GM19438 (cell line): Measurements from ENCODE around the gene KDM6A.
A peak's percentile ranks its signal among the peaks of the same experiment; 100 is the strongest.
"Not testable (repeated sequence)": the region's sequence is repeated elsewhere in the genome, so short reads cannot be mapped to it uniquely, and the experiment has no call there.

Experiments
- ATAC-seq: cut with Tn5 transposase; IDR thresholded peaks from one replicate; pipeline ENCODE4 v1.9.1; 2021; ENCODE audit warnings: low read depth; ENCODE audit not compliant: unreplicated experiment

The KDM6A gene

DNA sequence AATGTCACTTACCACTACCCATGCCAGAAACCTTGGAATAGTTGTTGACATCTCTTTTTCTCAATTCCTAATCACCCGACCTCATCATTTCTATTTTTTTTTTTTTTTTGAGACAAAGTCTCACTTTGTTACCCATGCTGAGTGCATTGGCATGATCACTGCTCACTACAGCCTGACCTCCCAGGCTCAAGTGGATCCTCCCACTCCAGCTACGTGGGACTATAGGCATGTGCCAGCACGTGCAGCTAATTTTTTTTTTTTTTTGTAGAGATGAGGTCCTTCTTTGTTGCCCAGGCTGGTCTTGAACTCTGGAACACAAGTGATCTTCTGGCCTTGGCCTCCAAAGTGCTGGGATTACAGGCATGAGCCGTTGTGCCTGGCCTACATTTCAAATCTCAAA, 12.0 kb downstream of the KDM6A start:
- ATAC-seq: no peak

DNA sequence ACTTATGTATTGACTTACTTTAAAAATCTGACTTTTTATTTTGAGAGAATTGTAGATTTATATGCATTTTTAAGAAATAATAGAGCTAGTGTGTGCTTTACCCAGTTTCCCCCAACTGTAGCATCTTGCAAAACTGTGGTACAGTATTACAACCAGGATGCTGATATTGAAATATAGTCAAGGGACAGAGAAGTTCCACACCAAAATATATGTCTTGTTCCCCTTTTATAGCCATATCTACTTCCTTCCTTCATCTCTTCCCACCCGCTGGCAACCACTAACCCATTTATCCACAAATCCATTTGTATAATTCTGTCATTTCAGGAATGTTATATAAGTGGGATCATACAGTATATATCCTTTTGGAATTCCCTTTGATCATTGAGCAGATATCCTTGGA, 16.8 kb downstream of the KDM6A start:
- ATAC-seq: no peak

DNA sequence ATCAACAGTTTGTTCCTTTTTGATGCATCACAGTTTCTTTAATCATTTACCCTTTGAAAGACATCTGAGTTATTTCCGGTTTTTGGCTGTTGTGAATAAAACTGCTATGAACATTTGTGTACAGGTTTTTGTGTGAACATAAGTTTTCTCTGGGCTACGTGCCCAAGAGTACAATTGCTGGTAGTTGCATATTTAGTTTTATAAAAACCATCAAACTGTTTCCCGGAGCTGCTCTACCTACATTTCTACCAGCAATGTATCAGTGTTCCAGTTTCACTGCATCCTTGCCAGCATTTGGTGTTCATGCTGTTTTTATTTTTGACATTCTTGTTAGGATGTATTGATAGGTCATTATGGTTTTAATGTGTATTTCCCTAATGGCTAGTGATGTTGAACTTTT, 17.3 kb downstream of the KDM6A start:
- ATAC-seq: no peak

DNA sequence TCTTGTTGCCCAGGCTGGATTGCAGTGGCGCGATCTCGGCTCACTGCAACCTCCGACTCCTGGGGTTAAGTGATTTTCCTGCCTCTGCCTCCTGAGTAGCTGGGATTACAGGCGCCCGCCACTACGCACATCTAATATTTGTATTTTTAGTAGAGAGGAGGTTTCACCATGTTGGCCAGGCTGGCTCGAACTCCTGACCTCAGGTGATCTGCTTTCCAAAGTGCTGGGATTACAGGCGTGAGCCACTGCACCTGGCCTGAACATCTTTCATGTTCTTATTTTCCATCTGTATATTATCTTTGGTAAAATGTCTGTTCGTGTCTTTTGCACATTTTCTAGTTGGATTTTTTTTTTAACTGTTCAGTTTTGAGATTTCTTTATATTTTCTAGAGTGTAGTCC, 17.7 kb downstream of the KDM6A start:
- not testable (repeated sequence) for ATAC-seq

DNA sequence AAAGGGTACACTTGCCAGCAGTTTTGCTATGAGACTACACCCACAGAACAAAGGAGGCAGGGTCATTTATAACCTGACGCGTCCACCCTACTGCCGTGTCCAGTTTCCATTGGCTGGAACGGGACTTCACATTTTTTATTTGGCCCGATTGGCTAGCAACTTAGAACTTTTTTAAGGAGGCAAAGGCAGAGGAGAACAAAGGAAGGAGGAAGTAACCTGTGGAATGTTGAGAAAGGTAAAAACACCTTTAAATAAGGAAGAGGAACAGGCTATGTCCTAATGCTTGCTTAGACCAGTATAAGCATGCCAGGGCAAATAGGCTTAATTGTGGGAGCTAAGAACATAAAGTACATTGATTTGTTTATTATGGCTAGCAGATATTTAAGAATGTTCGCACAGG, 18.7 kb downstream of the KDM6A start:
- no peak for ATAC-seq

DNA sequence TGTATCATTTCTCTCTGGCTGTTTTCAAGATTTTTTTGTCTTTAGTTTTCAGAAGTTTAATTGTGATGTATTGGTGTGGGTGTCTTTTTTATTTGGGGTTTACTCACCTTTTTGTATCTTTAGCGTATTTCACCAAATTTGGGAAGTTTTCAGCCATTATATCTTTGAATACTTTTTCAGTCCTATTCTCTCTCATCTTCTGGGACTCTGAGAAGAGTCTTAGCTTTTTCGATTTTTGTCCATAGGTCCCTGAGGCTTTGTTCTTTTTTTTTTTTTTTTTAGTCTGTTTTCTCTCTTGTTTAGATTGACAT, 23.8 kb downstream of the KDM6A start:
- no peak for ATAC-seq

DNA sequence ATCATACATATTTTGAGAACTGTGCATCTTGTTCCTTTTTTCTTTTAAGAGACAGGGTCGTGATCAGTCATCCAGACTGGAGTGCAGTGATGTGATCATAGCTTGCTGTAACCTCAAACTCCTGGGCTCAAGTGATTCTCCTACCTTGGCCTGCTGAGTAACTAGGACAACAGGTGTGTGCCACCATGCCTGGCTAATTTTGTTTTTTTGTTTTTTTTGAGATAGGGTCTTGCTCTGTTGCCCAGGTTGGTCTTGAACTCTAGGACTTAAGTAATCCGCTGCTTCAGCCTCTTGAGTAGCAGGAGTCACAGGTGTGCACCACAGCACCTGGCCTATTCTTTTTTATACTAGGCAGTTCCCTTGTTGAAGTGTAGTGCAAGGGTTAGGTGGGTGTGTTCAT, 24.6 kb downstream of the KDM6A start:
- ATAC-seq: no peak

DNA sequence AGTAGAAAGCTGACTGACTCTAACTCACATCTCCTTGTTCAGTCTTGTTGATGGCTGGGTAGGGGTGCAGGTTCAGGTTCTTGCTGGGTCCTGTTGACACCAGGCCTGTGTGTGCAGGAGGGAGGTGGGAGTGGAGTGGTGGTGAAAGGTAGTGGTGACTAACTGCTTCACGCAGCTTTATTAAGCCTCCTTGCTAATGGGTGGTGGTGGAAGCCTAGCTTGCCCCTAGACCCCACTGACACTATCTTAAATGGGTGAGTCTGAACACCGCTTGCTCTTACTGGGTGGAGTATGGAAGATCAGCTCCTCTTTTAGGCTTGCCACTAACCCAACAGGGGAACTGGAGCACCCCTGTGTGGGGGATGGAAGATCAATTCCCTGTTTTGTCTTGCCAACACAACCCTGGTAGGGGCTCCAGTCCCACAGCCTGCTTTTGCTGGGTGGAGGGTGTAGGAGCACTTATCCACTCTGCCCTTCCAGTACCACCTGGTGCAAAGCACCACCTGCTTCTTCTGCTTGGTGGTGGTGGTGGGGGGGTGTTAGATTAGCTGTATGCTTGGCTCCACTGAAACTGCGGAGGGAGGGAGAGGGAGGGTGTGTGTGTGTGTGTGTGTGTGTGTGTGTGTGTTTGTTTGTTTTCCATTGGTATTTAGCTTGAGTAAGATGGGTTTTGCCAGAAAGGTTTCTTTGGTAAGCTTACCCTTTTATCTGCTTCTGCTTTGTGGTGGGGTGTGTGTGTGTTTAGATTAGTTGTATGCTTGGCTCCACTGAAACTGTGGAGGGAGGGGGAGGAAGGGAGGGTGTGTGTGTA, 25.6 kb downstream of the KDM6A start:
- ATAC-seq: no peak

DNA sequence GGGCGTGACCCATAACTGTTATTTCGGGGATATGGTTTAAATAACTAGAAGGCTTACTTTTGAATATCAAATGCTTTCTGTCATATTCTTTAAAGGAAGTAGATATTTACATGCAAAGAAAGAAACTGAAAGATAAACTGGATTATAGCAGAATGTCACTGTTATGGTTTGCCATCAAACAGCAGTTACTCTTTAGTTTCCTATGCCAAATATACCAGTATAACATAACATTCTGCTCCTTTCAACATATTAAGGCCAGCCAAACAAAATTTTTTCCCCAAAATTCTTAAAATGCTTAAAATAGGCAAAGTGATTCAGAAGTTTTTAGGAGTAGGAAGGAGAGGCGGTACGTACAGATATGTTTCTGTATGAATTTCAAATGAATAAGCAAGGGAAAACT, 27.0 kb downstream of the KDM6A start:
- no peak for ATAC-seq

DNA sequence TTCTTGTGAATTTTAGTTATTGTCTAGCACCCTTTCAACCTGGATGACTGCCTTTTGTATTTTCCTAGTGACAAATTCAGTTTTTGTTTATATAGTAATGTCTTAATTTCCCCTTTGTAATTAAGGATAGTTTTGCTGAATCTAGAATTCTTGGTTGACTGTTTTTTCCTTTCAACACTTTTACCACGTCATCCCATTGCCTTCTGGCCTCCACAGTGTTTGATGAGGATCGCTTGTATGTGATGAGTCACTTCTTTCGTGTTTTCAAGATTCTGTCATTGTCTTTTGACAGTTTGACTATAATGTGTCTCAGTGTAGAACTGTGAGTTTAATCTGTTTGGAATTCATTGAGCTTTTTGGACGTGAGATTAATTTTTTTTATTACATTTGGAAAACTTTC, 30.1 kb downstream of the KDM6A start:
- ATAC-seq: no peak

DNA sequence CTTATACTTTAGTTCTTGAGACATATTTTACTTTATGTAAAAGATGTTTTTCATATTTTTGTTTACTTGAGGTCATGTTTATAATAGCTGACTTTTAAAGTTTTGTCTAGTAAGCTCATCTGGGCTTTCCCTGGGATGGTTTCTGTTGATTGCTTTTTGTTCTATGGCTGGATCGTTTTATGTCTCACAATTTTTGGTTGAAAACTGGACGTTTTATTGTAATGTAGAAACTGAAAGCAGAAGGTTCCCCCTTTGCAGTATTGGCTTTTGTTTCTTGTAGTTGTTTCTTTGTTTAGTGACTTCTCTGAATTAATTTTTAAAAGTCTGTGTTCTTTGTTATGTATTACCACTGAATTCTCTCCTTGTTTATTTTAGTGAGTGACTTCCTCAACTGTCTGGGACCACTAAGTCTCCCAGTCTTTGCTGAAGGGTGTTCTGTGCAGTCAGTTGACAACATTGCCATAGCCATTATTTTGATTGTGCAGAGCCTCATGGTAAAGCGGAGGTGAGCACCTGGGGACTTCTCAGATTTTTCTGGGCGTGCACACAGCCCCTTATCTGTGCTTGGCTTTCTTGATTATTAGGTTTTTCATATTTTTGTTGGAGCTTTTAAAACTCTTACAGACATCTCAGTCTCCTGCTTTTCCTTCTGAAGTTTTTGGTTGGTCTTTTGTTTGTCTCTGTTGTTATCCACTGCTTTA, 31.0 kb downstream of the KDM6A start:
- ATAC-seq: no peak

DNA sequence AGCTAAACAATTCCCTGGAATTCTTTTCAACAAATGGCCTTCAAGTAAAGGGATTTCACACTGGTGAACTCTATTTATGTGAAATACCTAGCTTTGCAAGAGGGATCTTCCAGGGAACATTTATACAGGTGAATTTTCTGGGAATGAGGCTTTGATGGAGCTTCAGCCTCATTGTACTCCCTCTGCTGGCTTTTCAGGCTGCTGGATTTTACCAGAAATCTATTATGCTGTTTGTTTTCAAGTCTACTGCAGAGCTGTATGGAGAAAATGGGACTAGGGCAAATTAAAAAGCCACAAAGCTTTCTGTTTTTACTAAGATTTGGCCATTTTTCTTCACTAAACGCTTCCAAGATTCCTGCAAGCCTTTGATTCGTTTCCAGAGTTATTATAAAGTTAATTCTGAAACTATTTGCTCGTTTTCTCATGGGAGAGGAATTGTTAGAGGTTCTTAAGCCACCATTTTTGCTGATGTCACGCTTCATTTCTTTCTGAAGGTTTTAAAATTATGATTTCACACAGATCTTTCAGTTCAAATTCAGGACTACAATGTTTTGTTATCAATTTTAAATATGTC, 31.6 kb downstream of the KDM6A start:
- ATAC-seq: no peak

DNA sequence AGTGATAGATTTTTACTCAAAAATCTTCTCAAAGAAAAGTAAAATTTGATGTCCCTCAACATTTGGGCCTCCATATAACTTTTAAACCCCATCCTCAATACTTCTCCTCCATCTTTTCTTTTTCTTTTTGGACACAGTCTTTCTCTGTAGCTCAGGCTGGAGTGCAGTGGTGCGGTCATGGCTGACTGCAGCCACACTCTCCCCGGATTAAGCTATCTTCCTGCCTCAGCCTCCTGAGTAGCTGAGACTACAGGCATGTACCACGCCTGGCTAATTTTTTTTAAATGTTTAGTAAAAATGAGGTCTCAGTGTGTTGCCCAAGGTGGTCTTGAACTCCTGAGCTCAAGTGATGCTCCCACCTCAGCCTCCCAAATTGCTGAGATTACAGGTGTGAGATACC, 33.1 kb downstream of the KDM6A start:
- peak; percentile 56 for ATAC-seq

DNA sequence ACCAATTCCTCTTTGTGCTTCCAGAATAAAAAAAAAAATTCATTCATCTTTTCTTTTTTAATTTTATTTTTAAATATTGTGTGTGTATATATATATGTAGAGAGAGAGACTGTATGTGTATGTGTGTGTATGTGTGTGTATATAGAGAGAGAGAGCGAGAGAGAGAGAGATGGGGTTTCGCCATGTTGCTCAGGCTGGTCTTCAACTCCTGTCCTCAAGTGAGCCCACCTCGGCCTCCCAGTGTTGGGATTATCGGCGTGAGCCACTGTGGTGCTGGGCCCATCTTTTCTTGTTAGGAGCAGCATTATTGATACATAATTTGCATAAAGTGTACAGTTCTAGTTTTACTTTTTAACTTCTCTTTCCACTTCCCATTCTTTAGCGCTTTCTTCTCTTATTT, 33.6 kb downstream of the KDM6A start:
- ATAC-seq: no peak

DNA sequence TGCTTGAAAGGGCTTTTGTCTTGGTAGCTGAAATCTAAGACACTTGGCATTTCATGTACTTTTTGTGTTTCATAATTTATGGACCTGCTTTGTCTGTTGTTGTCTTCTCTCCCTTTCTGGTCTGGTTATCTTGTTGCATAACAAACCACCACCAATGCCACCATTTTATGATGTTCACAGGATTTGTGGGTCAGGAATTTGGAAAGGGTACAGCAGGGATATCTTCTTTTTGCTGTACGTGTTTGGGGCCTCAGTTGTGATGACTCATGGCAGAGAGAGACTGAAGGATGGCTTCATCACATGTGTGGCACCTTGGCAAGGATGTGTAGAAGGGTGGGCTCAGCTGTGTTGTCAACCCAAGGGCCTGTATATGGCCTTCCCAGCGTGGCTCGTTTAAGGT, 35.2 kb downstream of the KDM6A start:
- no peak for ATAC-seq

DNA sequence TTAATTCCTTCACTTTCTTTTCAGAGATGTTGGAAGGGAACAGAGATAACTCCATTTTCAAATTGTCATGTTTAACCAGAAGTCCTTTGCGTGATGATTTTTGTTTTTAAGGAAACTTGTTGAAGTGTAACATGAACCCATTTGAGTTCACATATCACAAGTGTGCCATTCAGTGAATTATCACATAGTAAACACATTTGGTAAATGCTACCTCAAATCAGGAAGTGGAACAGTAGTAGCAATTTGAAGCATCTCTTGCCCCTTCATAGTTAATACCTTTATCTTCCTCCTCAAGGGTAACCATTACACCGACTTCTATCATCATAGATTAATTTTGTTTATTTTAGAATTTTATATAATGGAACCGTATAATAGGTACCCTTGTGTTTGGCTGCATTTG, 35.8 kb downstream of the KDM6A start:
- no peak for ATAC-seq

DNA sequence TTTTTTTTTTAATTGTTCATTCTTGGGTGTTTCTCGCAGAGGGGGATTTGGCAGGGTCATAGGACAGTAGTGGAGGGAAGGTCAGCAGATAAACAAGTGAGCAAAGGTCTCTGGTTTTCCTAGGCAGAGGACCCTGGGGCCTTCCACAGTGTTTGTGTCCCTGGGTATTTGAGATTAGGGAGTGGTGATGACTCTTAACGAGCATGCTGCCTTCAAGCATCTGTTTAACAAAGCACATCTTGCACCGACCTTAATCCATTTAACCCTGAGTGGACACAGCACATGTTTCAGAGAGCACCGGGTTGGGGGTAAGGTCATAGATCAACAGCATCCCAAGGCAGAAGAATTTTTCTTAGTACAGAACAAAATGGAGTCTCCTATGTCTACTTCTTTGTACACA, 37.5 kb downstream of the KDM6A start:
- ATAC-seq: not testable (repeated sequence)

DNA sequence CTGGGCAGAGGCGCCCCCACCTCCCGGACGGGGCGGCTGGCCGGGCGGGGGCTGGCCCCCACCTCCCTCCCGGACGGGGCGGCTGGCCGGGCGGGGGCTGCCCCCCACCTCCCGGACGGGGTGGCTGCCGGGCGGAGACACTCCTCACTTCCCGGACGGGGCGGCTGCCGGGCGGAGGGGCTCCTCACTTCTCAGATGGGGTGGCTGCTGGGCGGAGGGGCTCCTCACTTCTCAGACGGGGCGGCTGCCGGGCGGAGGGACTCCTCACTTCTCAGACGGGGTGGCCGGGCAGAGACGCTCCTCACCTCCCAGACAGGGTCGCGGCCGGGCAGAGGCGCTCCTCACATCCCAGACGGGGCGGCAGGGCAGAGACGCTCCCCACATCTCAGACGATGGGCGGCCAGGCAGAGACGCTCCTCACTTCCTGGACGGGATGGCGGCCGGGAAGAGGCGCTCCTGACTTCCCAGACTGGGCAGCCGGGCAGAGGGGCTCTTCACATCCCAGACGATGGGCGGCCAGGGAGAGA, 38.1 kb downstream of the KDM6A start:
- ATAC-seq: not testable (repeated sequence)

DNA sequence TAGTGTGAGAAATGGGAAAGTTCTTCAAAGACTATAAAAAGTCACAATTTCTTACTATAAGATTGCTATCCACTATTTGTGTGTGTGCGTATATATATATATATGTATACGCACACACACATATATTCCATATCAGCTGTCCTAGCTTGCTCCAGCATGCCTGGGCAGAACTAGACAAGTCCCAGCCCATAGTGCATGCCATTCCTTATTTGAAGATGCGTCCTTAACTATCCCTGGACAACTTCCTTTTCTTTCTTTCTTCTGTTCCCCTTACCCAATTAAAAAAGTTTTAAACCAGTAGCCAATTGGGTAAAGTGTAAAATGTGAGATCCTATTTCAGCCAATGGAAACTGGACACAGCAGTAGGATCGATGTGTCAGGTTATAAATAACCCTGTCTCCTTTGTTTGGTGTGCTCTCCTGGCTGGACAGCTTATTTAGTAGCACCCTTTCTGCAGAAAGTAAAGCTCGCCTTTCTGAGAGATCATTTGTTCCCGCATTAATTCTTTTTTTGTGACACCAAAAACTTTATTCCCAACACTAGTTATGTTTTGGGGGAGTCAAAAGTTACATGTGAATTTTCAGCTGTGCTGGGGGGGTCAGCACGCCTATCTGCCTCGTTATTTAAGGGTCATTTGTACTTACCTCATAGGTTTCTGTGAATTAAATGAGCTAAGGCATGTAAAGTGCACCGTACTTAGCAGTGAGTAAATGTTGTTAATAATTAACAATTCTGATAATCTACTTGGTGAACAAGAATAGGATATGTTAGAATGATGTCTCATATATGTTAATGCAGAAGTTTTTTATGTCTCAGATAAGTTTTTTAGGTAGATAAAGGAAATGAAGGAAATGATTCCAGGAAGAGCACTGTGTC, 40.9 kb downstream of the KDM6A start:
- peak; percentile 51 for ATAC-seq

DNA sequence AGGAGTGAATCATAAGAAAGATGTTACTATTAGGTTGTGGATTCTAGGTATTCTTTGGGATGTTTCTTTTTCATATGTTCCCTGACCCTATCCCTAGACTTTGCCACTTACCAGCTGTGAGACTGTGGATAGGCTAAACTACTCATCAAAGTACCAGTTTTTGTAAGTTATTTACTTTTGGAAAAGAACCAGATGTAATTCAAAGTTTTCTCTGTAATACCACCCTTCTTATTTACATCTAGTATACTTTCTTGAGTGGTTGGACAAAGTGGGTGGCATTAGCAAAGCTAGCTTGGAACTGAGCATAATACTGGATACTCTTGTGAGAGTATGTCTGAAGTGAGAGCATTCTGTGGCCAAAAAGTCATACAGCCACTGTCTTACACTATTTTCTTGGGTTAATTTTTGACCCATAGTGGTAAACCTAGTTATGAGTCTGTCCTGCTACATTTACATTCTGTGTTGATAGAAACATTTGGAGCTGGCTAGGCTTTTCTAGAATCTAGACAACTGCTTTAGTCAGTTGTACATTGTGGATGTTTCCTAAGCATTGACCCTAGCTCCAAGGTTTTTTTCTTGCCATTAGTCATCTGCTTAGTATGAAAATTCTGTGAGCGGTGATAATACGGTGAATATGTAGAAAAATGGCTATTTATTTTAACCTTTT, 41.7 kb downstream of the KDM6A start:
- peak; percentile 85 for ATAC-seq
